Measurements from ENCODE around the gene DLD.
"Not testable (repeated sequence)": the region's sequence is repeated elsewhere in the genome, so short reads cannot be mapped to it uniquely, and the experiment has no call there.

Gene DLD

DNA sequence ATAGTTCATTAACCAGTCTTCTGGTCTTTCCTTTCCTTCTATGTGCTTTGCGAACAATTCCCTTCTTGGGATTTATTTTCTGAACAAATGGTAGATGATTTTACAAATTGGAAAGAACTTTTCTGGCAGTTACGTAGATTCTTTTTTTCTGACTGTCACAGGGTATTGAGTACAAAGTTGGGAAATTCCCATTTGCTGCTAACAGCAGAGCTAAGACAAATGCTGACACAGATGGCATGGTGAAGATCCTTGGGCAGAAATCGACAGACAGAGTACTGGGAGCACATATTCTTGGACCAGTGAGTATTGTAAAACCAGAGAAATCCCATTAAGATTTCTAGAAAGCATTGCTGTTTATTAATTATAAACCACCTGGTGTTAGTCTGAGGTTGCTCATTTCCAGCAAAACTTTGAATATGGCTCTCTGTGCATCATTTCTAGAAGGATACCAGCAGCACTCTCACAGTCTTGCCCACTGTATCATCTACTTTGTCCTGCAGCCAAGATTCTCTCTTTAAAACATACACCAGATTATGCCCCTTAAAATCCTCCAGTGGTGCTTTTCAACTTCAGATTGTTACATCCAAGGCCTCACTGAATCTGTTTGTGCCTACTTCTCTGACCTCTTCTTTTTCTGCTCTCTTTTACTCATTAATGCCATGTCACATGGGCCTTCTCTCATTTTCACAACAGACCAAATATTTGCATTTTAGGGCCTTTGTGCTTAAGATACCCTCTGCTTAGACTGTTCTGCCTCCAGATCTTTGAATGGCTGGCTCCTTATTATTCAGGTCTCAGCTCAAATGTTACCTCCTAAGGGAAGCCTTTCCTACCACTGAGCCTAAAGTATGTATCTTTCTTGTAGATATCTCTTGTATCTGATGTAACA lies 27.0 kb downstream of the DLD start:
- DNase-seq: no peak

DNA sequence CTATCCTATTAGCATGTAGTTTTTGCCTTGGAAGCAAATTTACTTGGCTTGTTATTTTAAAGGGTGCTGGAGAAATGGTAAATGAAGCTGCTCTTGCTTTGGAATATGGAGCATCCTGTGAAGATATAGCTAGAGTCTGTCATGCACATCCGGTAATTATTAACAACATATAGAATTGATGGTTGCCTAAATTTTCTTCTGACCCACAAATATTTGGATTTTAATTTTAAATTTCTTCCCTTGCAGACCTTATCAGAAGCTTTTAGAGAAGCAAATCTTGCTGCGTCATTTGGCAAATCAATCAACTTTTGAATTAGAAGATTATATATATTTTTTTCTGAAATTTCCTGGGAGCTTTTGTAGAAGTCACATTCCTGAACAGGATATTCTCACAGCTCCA lies 28.0 kb downstream of the DLD start:
- no peak for DNase-seq

DNA sequence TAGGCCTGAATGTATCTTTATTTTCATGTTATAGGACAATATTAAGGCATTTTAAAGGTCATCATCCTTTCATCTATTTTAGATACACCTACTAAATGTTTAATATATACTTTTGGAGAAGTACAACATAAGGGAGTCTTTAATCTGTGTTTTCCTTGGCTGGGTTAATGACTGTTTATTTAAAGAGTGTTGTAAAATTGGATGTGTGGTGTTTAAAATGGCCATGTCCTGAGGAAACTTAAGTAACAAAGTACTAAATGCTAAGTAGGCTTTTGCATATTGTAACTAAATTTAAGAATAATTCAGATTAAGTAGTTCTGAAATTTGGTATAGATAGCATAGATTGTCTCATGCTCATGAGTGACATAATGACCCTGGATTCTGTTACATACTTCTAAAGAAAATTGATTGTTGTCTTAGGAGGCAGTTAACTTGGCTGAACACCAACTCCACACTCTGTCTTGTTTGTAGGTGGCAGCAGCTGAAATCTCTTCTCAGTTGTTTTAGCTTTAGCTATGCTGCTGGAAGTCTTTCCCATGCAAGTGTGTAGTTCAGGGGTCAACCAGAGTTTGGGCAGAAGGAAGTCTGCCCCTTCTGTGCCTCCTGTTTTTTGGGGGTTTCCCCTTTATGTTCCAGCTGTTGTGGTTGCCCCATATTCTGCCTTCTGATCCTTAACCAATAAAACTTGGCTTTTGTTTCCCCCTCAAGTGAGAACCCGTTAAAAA lies 29.2 kb downstream of the DLD start:
- DNase-seq: no peak

DNA sequence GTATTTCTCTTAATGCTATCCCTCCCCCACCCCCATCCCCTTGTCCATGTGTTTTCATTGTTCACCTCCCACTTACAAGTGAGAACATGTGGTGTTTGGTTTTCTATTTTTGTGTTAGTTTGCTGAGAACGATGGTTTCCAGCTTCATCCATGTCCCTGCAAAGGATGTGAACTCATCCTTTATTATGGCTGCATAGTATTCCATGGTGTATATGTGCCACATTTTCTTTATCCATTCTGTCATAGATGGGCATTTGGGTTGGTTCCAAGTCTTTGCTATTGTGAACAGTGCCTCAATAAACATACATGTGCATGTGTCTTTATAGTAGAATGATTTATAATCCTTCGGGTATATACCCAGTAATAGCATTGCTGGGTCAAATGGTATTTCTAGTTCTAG lies 30.8 kb downstream of the DLD start:
- not testable (repeated sequence) for DNase-seq

DNA sequence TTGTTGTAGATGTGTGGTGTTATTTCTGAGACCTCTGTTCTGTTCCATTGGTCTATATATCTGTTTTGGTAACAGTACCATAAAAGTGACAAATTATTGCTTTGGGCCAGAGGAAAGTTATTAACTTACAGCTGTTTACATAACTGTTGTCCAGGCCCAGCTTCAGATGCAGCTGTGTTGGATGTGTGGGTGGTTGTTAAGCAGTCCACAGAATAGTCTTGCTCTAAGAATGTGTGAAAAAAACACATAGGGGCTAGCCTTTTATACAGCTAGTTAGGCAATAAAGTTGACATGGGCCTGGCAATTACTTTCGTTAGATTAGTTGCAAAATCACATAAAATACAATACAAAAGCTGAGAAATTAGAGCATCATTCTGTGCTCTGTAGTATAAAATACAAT lies 31.9 kb downstream of the DLD start:
- no peak for DNase-seq

DNA sequence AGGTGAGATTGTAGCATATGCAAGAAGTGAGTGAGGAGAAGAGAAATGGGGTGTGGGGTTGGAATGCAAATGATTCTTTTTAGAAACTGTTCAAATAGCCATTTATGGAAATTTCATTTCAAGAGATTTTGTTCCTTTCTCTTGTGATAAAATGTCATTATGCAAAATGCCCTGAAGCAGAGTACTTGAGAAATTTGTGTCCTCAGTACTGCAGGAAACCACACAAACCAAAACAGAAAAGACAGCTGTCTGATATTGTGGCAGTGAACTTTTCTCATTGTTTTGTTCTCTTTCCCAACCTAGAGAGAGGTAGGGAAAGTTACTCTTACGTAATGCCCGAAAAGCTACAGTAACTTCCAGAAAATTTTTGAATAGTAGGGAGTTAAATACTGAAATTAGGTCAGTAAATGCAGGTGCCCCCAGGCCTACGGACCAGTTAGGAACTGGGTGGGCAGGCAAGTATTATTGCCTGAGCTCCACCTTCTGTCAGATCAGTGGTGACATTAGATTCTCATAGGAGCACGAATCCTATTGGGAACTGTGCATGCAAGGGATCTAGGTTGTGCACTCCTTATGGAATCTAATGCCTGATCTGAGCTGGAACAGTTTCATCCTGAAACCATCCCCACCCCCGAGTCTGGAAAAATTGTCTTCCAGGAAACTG lies 34.0 kb downstream of the DLD start:
- DNase-seq: no peak

DNA sequence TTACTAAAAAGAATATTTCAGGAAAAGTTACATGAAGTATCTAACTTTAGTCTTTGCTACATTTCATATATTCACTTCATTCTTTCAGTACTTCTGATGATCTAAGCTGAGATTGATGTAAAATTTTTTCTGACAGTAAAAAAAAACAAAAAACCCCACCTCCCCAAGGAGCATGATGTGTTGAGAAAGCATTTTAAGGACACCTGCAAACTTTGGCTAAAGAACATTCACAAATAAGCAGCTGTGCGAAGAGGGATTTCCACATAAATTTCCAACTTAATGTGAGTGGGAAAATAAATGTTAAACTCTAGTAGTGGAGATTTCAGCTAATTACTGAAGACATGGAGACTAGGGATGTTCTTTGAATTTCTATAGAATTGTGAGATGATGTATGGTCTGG lies 35.5 kb downstream of the DLD start:
- no peak for DNase-seq

- DNase-seq: peak; percentile 58
These were observed 40.9 kb downstream of the DLD start for GRCh38 chr7:107931740-107932515.

- DNase-seq: no peak
These were observed 41.8 kb downstream of the DLD start for GRCh38 chr7:107932805-107933204.

GRCh38 chr7:107933386-107934013 lies 42.5 kb downstream of the DLD start:
- no peak for DNase-seq

- DNase-seq: no peak
These were observed 44.2 kb downstream of the DLD start for GRCh38 chr7:107934991-107935770.

GRCh38 chr7:107936312-107936711 lies 45.3 kb downstream of the DLD start:
- DNase-seq: no peak

DNA sequence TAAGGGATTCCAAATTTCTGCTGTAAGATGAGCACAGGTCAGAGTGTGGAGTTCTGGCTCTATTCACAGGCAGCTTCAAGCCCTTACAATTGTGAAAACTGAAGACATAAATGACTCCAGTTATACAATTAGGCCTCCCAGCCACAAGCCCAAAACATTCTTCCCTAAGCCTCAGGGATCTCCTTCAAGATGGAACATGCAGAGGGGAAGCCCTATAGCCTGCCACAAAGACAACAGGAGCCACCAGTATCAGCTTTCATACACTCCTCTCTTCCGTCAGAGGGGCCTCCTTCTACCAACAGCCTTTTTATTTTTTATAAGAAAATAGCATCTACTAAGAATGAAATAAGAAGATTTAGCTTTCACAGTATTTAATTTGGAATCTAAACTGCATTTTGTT lies 46.5 kb downstream of the DLD start:
- no peak for DNase-seq

GRCh38 chr7:107938456-107939250 lies 47.7 kb downstream of the DLD start:
- DNase-seq: peak; percentile 60

- DNase-seq: no peak
These were observed 48.8 kb downstream of the DLD start for GRCh38 chr7:107939573-107940489.

- no peak for DNase-seq
These were observed 50.0 kb downstream of the DLD start for GRCh38 chr7:107940951-107941350.

DNA sequence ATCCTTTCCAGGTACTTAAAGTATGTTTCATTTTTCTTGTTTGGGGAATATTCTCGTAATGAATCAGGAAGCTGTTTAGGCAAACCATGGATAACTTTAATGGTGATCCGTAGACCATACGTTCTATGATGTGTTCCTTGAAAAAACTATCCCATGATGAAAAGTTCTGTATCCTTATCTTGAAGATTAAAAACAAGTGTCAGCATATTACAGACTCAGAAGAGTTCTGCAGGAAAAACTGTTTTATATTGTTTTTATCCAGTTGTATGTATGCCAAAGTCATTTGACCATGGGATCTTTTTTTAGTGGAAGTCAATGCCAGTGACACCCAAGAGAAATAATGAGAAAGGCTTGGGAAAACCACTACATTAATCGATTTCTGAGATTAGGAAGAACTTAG lies 52.0 kb downstream of the DLD start:
- DNase-seq: no peak

- DNase-seq: no peak
These were observed 53.6 kb downstream of the DLD start for GRCh38 chr7:107944411-107945169.

DNA sequence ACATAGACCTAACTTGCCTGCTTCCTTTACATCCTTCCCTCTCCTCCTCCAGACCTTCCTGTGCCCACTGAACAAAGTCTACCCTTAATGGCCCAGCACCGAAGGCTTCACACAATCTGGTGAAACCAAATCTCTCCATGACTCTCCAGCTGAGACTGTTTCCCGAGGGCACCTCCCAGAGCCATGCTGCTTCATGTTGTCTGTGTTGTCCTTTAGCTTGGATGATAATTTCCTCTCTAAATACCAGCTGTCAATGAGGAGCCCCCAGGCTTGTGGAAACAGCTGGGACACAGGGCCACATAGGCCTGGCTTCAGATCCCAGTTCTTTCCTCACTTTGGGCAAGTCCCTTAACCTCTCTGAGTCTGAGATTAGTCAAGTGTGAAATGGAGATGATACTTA lies 54.3 kb downstream of the DLD start:
- DNase-seq: no peak

Measured in left hindlimb (tissue), 1 donor.